ENCODE measurements around the gene RIMBP2.

The RIMBP2 gene

DNA sequence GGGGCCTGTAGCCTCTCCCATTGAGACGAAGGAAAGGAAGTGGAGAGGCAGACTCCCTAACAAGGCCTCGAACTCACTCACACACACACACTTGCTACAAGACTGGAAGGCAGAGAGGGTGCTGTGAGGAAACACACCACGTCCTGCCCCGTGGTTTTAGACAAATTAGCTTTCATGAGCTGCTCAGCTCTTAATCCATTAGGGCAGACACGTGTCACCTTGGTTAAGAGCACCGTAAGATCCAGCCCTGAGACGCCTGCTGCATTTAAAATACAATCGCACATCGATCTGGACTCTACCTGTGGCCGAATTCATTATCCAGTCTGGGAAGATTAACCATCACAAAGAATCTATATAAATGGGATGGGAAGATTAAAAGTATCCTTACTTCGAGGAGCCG is 72.0 kb downstream of the RIMBP2 start (continued):
- TF ChIP-seq ZBTB20 (tag by site-specific recombination; IDR thresholded peaks at IDR 0.05) = no peak
- no peak for TF ChIP-seq ZNF747 (tag by site-specific recombination; IDR thresholded peaks at IDR 0.05)
- no peak for TF ChIP-seq ZNF558 (tag by site-specific recombination; IDR thresholded peaks at IDR 0.05)
- TF ChIP-seq, protein P1, sequence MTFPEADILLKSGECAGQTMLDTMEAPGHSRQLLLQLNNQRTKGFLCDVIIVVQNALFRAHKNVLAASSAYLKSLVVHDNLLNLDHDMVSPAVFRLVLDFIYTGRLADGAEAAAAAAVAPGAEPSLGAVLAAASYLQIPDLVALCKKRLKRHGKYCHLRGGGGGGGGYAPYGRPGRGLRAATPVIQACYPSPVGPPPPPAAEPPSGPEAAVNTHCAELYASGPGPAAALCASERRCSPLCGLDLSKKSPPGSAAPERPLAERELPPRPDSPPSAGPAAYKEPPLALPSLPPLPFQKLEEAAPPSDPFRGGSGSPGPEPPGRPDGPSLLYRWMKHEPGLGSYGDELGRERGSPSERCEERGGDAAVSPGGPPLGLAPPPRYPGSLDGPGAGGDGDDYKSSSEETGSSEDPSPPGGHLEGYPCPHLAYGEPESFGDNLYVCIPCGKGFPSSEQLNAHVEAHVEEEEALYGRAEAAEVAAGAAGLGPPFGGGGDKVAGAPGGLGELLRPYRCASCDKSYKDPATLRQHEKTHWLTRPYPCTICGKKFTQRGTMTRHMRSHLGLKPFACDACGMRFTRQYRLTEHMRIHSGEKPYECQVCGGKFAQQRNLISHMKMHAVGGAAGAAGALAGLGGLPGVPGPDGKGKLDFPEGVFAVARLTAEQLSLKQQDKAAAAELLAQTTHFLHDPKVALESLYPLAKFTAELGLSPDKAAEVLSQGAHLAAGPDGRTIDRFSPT (tag by site-specific recombination; IDR thresholded peaks at IDR 0.05) = no peak

DNA sequence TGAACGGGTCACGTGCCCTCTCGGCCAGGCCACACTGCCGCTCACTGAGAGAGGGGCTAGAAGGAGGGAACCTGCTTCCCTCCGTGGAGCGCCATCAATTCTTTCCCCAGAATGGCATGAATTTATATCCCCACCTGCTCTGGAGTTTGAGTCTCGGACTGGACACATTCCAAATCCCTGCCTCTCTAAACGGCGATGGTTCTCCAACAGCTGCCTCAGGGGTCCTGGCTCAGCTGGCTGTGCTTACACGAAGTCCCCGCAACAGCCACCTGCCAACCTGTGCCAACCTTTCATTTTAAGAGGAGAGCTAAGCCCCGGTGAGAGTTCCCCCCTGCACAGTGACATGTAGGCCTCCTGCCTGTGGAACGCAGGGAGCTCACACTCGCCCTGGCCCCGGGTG is 73.2 kb downstream of the RIMBP2 start:
- Histone ChIP-seq H3K27ac (ENCODE audit: extremely low read depth, low read depth, low read length) (no peak overlapping the region), H3K9me3 (ENCODE audit: control insufficient read depth, insufficient read depth, low read depth, low read length) (no peaks in the 10 kb centered on the region), H3K4me1 (ENCODE audit: control insufficient read depth, insufficient read depth, low read length) (no peaks in the 10 kb centered on the region), H3K36me3 (ENCODE audit: control insufficient read depth in 2 of 2, insufficient read depth in 1 of 2, low read length in 2 of 2) (no peaks in the 10 kb centered on the region), H3K4me3 (ENCODE audit: low read depth, low read length) (no peak overlapping the region)
- POLR2A ChIA-PET = no interaction called here
- TF ChIP-seq SP2 (tag by site-specific recombination; IDR thresholded peaks at IDR 0.05) = no peak
- TF ChIP-seq ZIC2 (tag by site-specific recombination; IDR thresholded peaks at IDR 0.05) = no peak
- TF ChIP-seq ZSCAN16 (tag by site-specific recombination; IDR thresholded peaks at IDR 0.05) = no peak
- no peak for TF ChIP-seq ZNF529 (tag by site-specific recombination; IDR thresholded peaks at IDR 0.05; ENCODE audit: insufficient replicate concordance)
- no peak for TF ChIP-seq ZNF37A (tag by site-specific recombination; IDR thresholded peaks at IDR 0.05)
- no peak for TF ChIP-seq SP3 (tag by site-specific recombination; IDR thresholded peaks at IDR 0.05)
- no peak for TF ChIP-seq YY2 (tag by site-specific recombination; IDR thresholded peaks at IDR 0.05)
- TF ChIP-seq EGR2 (tag by site-specific recombination; IDR thresholded peaks at IDR 0.05; ENCODE audit: low read depth) = no peak
- TF ChIP-seq ZNF174 (tag by site-specific recombination; IDR thresholded peaks at IDR 0.05) = no peak
- TF ChIP-seq ZNF16 (tag by site-specific recombination; IDR thresholded peaks at IDR 0.05; ENCODE audit: low read depth) = no peak
- TF ChIP-seq ZNF248 (tag by site-specific recombination; IDR thresholded peaks at IDR 0.05) = no peak
- TF ChIP-seq ZNF184 (tag by site-specific recombination; IDR thresholded peaks at IDR 0.05) = no peak
- TF ChIP-seq HOXA7 (CRISPR knock-in tag; IDR thresholded peaks at IDR 0.05; ENCODE audit: borderline replicate concordance) = no peak
- CTCF ChIA-PET = no interaction called here

DNA sequence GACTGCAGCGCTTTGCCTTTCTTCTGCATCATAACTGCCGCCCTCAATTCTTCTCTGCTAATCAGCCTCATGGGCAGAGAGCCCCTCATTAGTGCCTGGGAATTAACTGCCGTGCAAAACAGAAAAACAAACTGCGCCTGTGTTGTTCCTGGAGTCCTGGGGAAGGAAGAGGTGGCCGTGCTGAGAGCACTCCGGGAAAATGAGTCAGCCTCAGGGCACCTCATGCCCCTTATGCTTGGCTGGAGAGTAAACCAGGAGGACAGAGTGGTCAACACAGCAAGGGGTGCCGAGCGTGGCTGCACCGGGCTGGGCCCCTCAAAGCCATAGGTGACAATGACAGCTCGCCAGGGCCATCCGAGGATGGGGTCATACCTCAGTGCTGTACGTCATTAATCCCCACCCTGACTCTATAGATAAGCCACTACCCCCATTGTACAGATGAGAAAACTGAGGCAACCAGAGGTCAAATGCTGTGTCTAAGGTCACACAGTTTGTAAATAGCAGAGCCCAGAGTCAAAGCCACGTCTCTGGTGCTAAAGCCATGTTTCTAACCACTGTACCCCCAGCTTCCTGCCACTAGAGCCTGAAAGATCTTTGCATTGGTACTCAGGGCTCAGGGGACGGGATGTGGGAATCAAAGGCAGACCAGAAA is 74.4 kb downstream of the RIMBP2 start:
- ChIA-PET POLR2A (no interaction called here), CTCF (no interaction called here)
- H3K4me3 ChIP-seq (ENCODE audit: low read depth, low read length) = no peak overlapping the region
- H3K9me3 ChIP-seq (ENCODE audit: control insufficient read depth, insufficient read depth, low read depth, low read length) = no peaks in the 10 kb centered on the region
- H3K27ac ChIP-seq (ENCODE audit: extremely low read depth, low read depth, low read length) = no peak overlapping the region
- H3K36me3 ChIP-seq (ENCODE audit: control insufficient read depth in 2 of 2, insufficient read depth in 1 of 2, low read length in 2 of 2) = no peaks in the 10 kb centered on the region
- TF ChIP-seq FEZF1 (tag by site-specific recombination; IDR thresholded peaks at IDR 0.05) = no peak
- TF ChIP-seq ZNF623 (tag by site-specific recombination; IDR thresholded peaks at IDR 0.05) = no peak
- TF ChIP-seq TRIM28 (IDR thresholded peaks at IDR 0.05; ENCODE audit: borderline replicate concordance, low read length) = no peak
- TF ChIP-seq ZNF394 (tag by site-specific recombination; IDR thresholded peaks at IDR 0.05; ENCODE audit: borderline replicate concordance) = no peak
- no peak for TF ChIP-seq ZNF112 (tag by site-specific recombination; IDR thresholded peaks at IDR 0.05)
- no peak for TF ChIP-seq ZNF23 (tag by site-specific recombination; IDR thresholded peaks at IDR 0.05; ENCODE audit: borderline replicate concordance)
- TF ChIP-seq, protein P2, sequence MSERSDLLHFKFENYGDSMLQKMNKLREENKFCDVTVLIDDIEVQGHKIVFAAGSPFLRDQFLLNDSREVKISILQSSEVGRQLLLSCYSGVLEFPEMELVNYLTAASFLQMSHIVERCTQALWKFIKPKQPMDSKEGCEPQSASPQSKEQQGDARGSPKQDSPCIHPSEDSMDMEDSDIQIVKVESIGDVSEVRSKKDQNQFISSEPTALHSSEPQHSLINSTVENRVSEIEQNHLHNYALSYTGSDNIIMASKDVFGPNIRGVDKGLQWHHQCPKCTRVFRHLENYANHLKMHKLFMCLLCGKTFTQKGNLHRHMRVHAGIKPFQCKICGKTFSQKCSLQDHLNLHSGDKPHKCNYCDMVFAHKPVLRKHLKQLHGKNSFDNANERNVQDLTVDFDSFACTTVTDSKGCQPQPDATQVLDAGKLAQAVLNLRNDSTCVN (tag by site-specific recombination; optimal IDR thresholded peaks at IDR 0.05) = no peak
- no peak for TF ChIP-seq ZXDB (tag by site-specific recombination; IDR thresholded peaks at IDR 0.05)
- TF ChIP-seq ZNF677 (tag by site-specific recombination; IDR thresholded peaks at IDR 0.05) = no peak
- no peak for TF ChIP-seq ZNF16 (tag by site-specific recombination; IDR thresholded peaks at IDR 0.05; ENCODE audit: low read depth)
- TF ChIP-seq BCL11B (tag by site-specific recombination; IDR thresholded peaks at IDR 0.05; ENCODE audit: low read depth) = no peak
- TF ChIP-seq, protein P3, sequence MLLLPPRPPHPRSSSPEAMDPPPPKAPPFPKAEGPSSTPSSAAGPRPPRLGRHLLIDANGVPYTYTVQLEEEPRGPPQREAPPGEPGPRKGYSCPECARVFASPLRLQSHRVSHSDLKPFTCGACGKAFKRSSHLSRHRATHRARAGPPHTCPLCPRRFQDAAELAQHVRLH (tag by site-specific recombination; IDR thresholded peaks at IDR 0.05) = no peak
- no peak for TF ChIP-seq HOXA7 (CRISPR knock-in tag; IDR thresholded peaks at IDR 0.05; ENCODE audit: borderline replicate concordance)
- no peak for TF ChIP-seq ZNF433 (tag by site-specific recombination; IDR thresholded peaks at IDR 0.05; ENCODE audit: low read depth)
- H3K4me1 ChIP-seq (ENCODE audit: control insufficient read depth, insufficient read depth, low read length) = no peaks in the 10 kb centered on the region

Data from HEK293 (cell line).